ENCODE data around the gene BIRC2. TPM values are rescaled to one million over a fixed set of nuclear protein-coding genes. Genes with fewer than 3 reads are reported as not detected.

The BIRC2 gene
- total and polyA plus RNA-seq, 8 donors: 17.3 to 301 (median 42.8) TPM

DNA sequence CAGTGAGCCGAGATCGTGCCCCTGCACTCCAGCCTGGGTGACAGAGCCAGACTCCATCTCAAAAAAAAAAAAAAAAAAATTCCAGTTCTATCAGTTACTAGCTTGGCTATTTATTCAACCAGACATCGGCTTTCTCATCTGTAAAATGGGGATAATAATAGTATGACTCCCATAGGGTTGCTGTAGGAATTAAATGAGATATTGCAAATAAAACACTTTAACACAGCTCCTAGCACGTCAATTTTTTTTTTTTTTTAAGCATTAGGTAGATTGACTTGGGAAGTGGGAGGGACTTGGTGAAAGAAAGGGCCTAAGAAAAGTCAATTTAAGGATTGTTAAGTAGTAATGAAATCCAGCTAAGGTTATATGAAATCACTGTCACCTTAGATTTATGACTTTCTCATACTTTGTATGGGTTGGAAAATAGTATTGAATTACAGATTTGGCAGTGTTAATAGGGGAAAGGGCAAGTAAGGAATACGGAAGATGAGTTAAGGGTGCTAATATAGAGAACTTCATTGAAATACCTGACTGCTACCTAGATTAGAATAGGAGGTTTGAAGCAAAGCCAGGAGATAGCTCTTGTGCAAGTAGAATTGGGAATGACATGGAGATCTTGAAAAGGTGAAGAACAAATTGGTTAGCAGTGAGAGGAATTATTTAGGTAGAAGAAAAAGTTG is 28.8 kb downstream of the BIRC2 start:
- Histone ChIP-seq H3K27ac (peak overlapping the region in 1 of 5 donors; percentile 67), H3K9me3 (no peaks in the 10 kb centered on the region), H3K4me3 (no peak overlapping the region), H3K36me3 (peaks cover 3 to 49% (median 46%) of the 10 kb centered on the region in 4 donors), H3K27me3 (no peaks in the 10 kb centered on the region), H3K4me1 (peaks cover 0 to 23% (median 10%) of the 10 kb centered on the region in 4 donors)
- WGBS, 5 donors: 84 to 91% (median 88%) methylated on average over 5 of the region's 5 CpGs
- TF ChIP-seq POLR2A (IDR thresholded peaks at IDR 0.05): no peak
- TF ChIP-seq POLR2AphosphoS5 (IDR thresholded peaks at IDR 0.05): no peak
- TF ChIP-seq CTCF (IDR thresholded peaks at IDR 0.05): no peak
- TF ChIP-seq EP300 (IDR thresholded peaks at IDR 0.05): no peak
- DNase-seq: no peak
- intact Hi-C loops (cut with DNase I; ENCODE audit: low total_unique reads): no loop called here

GRCh38 chr11:102377891-102378290 is 30.9 kb downstream of the BIRC2 start:
- H3K27me3 ChIP-seq: no peaks in the 10 kb centered on the region
- no peak overlapping the region for H3K4me3 ChIP-seq
- 65 to 86% (median 77%) methylated on average over 2 of the region's 2 CpGs for WGBS, 5 donors
- H3K27ac ChIP-seq: no peak overlapping the region
- H3K4me1 ChIP-seq: peaks cover 0 to 23% (median 10%) of the 10 kb centered on the region in 4 donors
- H3K9me3 ChIP-seq: no peaks in the 10 kb centered on the region
- no peak for DNase-seq
- TF ChIP-seq EP300 (IDR thresholded peaks at IDR 0.05): no peak
- no peak for TF ChIP-seq POLR2AphosphoS5 (IDR thresholded peaks at IDR 0.05)
- no peak for TF ChIP-seq CTCF (IDR thresholded peaks at IDR 0.05)
- no peak for TF ChIP-seq POLR2A (IDR thresholded peaks at IDR 0.05)
- peaks cover 10 to 61% (median 59%) of the 10 kb centered on the region in 4 donors for H3K36me3 ChIP-seq
- intact Hi-C loops (cut with DNase I; ENCODE audit: low total_unique reads): no loop called here

GRCh38 chr11:102378818-102379217 is 31.8 kb downstream of the BIRC2 start:
- H3K4me3 ChIP-seq: no peak overlapping the region
- no peak for DNase-seq
- H3K27me3 ChIP-seq: no peaks in the 10 kb centered on the region
- intact Hi-C loops (cut with DNase I; ENCODE audit: low total_unique reads): no loop called here
- peaks cover 10 to 66% (median 60%) of the 10 kb centered on the region in 4 donors for H3K36me3 ChIP-seq
- no peak overlapping the region for H3K27ac ChIP-seq
- H3K9me3 ChIP-seq: no peaks in the 10 kb centered on the region
- H3K4me1 ChIP-seq: peaks cover 0 to 28% (median 14%) of the 10 kb centered on the region in 4 donors
- TF ChIP-seq POLR2AphosphoS5 (IDR thresholded peaks at IDR 0.05) (no peak), CTCF (IDR thresholded peaks at IDR 0.05) (no peak), EP300 (IDR thresholded peaks at IDR 0.05) (no peak), POLR2A (IDR thresholded peaks at IDR 0.05) (no peak)

DNA sequence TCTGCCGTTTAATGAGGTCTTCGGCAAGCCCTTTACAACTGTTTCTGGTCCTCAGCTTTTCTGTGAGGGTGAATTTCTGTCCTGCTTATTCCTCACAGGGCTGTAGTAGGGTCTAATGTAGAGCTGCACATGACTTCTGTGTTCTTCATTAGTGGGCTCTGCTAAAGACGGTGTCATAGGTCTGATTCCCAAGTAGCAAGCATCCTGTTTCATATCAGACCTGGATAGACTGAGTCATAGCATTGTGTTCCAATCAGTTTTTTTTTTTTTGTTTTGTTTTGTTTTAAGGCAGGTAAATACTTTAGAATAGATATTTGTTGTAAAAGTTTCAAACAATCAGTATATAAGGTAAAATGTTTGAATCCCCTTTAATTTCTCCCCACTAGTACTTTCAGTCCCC is 35.4 kb downstream of the BIRC2 start:
- Histone ChIP-seq H3K9me3 (no peaks in the 10 kb centered on the region), H3K4me1 (peaks cover 0 to 30% (median 17%) of the 10 kb centered on the region in 4 donors), H3K27ac (no peak overlapping the region), H3K36me3 (peaks cover 10 to 84% (median 70%) of the 10 kb centered on the region in 4 donors), H3K4me3 (no peak overlapping the region), H3K27me3 (no peaks in the 10 kb centered on the region)
- WGBS, 5 donors: 70 to 88% (median 78%) methylated on average over 3 of the region's 3 CpGs
- intact Hi-C loops (cut with DNase I; ENCODE audit: low total_unique reads): no loop called here
- TF ChIP-seq EP300 (IDR thresholded peaks at IDR 0.05) (no peak), POLR2AphosphoS5 (IDR thresholded peaks at IDR 0.05) (no peak), POLR2A (IDR thresholded peaks at IDR 0.05) (no peak)
- no peak for DNase-seq

GRCh38 chr11:102383839-102384238 is 36.8 kb downstream of the BIRC2 start:
- H3K27me3 ChIP-seq: no peaks in the 10 kb centered on the region
- H3K27ac ChIP-seq: no peak overlapping the region
- H3K36me3 ChIP-seq: peaks cover 10 to 82% (median 68%) of the 10 kb centered on the region in 4 donors
- no peak overlapping the region for H3K4me3 ChIP-seq
- no peak for DNase-seq
- WGBS, 5 donors: 69 to 81% (median 71%) methylated on average over 3 of the region's 3 CpGs
- no peak for TF ChIP-seq POLR2AphosphoS5 (IDR thresholded peaks at IDR 0.05)
- TF ChIP-seq EP300 (IDR thresholded peaks at IDR 0.05): no peak
- TF ChIP-seq POLR2A (IDR thresholded peaks at IDR 0.05): no peak
- no peak for TF ChIP-seq CTCF (IDR thresholded peaks at IDR 0.05)
- no peaks in the 10 kb centered on the region for H3K9me3 ChIP-seq
- peaks cover 0 to 30% (median 17%) of the 10 kb centered on the region in 4 donors for H3K4me1 ChIP-seq
- intact Hi-C loops (cut with DNase I; ENCODE audit: low total_unique reads): no loop called here

Measured in stomach (tissue), 9 donors.